GM21526 (cell line): Measurements from ENCODE around the gene FAM184A.
A peak's percentile ranks its signal among the peaks of the same experiment; 100 is the strongest.

Experiments
- ATAC-seq: cut with Tn5 transposase; IDR thresholded peaks from one replicate; pipeline ENCODE4 v1.9.1; 2021; ENCODE audit warnings: moderate library complexity; ENCODE audit not compliant: unreplicated experiment, low FRiP score

FAM184A gene

DNA sequence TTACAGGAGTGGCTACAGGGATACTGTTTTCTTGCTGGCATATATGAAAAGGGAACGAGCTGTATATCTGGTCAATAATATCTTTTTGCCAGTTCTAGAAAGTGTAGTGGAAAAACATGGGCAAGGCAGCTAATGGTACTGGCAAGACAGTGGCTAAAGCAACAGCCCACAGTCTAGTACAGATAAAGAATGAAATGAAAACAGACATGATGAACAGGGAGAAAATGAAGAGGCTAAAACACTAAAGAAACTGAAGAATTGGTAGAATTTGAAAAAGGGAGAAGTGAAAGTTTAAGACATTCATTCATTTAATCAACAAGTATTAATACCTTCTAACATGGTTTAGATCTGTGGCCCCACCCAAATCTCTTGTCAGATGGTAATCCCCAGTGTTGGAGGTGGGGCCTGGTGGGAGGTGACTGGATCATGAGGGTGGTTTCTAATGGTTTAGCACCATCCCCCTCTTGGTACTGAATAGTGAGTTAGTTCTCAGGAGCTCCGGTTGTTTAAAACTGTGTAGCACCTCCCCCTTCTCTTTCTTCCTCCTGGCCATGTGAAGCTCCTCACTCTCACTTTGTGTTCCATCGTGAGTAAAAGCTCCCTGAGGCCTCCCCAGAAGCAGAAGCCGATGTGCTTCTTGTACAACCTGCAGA lies 18.1 kb downstream of the FAM184A start:
- no peak for ATAC-seq

GRCh38 chr6:119055069-119055468 lies 23.4 kb downstream of the FAM184A start:
- ATAC-seq: no peak

DNA sequence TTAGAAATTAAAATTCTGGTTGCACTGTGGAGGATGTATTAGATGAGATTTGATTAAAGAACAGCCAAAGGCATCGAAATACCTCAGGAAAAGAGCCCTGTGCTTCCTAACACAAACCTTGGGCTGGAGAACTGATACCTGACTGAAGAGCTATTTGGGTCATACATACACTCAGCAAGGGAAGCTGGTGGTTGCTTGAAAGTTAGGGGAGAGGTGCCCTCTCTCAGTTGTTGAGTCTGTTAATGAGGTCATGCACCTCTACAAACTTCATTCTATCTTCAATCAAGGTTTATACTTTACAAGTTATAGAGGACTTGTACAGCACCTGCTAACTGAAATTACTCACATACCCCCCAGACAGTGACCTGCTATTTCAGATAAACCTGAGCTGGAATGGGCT lies 25.5 kb downstream of the FAM184A start:
- ATAC-seq: no peak

- no peak for ATAC-seq
These were observed 26.1 kb downstream of the FAM184A start for GRCh38 chr6:119052292-119052889.

DNA sequence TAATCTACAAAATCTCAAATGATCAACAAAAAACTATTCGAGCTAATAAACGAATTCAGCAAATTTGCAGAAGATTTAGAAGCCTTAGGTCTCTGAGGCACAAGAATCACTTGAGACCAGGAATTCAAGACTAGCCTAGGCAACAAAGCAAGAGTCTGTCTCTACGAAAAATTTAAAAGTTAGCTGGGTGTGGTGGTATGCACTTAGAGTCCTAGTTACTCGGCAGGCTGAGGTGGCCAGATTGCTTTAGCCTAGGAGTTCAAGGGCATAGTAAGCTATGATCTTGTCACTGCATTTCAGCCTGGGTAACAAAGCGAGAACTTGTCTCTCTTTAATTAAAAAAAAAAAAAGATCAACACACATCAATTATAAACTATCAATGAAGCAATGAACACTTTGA lies 34.2 kb downstream of the FAM184A start:
- ATAC-seq: no peak

- peak; percentile 71 for ATAC-seq
These were observed 34.7 kb downstream of the FAM184A start for GRCh38 chr6:119043783-119044182.

DNA sequence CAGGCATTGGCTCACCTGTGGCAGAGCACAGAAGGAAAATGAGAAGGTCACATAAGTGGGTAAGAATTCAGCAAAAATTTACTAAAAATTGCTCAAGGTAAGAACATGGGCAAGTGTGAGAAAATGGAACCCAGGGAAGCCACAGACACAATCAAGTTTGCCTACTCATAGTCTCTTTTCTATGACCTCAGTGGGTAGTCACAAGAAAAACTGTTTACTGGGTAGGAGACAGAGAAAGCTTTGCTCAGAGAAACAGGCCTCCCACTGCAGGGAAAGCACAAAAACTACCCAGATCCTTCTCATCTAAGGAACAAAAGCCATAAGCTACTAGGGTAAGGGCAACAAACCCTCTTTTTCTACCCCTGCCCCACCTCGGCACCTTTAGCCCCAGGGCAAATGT lies 35.2 kb downstream of the FAM184A start:
- no peak for ATAC-seq

DNA sequence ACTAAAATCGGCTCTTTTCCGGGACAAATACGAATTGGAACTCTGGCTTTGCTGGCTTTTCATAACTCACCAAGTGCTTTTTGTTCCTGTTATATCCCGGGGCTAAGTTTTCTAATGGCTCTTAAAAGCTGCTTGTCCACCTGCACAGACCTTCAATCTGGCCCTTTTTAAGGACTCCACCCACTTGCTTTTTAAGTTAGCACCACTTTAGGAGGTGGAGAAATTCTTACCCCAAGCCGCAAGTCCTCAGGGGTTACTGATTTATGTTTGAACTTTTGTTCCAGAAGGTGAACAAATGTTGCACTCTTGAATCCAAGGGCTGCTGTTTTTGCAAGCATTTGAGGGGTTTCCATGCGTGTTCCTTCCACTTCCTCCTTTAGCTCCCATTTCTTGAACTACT lies 37.8 kb downstream of the FAM184A start:
- no peak for ATAC-seq

DNA sequence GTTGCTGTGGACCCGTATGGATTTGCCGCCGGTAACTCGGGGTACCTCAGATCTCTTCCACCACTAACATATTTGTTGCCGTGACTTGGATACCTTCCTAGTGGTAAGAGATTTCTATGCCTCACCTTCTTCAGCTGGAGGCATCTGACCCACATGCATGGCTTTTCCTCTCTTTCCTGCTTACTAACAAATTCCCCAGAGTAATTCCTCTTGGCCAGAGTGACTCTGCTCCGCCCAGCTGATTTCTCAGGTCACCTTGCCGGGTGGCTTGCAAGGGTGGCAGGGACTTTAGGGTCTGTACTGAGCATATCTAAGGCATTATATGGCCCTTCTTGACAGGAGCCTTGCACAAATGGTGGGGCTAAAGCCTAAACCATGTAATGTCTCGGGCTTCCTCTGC lies 38.2 kb downstream of the FAM184A start:
- ATAC-seq: no peak

- ATAC-seq: no peak
These were observed 40.4 kb downstream of the FAM184A start for GRCh38 chr6:119037941-119038623.

DNA sequence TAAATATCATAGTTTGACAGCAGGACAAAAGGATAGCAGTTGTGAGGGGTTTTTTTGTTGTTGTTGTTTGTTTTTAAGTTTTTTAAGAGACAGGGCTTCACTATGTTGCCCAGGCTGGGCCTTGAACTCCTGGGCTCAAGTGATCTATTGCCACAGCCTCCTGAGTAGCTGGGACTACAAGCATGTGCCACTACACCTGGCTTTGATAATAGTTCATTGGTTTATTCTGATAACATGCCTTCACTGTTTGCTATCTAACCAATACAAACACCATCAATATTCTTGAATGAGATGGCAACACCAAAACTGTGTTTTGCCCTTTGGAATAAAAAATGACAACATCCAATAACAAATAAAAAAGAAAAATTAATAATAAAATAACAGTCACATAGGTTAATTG lies 41.2 kb downstream of the FAM184A start:
- ATAC-seq: no peak

DNA sequence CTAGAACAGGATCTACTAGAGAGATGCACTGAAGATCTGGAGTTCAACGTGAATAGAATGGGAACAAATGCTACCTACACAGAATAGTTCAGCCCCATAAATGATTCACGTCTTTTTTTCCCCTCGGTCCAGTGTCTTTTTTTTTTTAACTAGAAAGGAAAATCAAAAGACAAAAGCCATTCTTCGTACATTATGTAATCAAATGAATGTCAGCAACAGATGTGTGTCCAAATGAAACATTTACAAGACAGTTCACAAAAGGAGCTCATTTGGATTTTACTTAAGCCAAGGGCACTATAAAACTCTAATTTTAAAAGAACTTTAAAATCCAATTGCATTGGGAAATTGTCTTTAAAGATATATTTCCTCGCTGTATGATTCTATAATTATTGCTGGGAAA lies 42.4 kb downstream of the FAM184A start:
- no peak for ATAC-seq

- no peak for ATAC-seq
These were observed 43.0 kb downstream of the FAM184A start for GRCh38 chr6:119035459-119035858.

DNA sequence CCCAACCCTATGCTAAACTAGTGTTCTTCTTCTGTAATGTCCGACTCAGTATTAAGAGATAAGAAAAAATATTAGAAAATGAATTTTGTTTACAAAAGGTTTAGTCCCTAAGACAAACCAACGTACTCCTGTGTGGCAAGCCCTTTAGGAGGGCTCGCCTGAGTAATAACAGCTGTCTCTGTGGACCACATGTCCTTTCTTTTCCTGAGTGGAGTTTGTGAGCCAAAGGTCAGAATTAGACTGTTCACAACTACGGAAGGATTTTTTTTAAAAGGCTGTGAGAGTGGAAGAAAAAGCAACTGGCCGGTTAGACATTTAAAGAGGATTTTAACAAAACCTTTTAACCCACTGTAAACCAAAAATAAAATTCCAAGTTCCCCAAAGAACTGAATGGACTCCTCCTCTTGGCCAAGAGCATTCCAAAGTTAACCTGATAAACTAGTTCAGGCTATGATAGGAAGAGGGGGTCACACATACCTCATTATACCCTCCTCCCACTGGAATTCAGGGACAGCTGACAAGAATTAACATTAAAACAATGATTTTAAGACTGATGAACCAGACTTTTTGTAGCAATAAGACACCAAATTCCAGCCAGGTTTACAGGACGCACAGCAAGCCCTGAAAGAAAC lies 43.5 kb downstream of the FAM184A start:
- ATAC-seq: no peak

DNA sequence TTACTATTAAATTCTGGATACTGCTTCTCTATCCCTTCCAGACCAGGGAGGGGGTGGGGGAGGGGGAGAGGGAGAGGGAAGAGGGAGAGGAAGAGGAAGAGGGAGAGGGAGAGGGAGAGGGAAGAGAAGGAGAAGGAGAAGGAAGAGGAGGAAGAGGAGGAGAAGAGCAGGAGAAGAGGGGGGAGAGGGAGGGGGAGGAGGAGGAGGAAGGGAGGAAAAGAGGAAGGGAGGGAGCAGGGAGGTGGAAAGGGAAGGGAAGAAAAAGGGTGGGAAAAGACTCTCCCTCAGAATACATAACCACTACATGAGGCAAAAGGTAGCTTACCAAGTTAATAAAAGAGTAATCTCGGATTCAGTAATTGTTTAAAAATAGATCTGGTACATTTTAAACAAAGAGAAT lies 46.0 kb downstream of the FAM184A start:
- ATAC-seq: no peak

- ATAC-seq: no peak
These were observed 47.7 kb downstream of the FAM184A start for GRCh38 chr6:119030759-119031158.

GRCh38 chr6:119028091-119028490 lies 50.4 kb downstream of the FAM184A start:
- no peak for ATAC-seq

DNA sequence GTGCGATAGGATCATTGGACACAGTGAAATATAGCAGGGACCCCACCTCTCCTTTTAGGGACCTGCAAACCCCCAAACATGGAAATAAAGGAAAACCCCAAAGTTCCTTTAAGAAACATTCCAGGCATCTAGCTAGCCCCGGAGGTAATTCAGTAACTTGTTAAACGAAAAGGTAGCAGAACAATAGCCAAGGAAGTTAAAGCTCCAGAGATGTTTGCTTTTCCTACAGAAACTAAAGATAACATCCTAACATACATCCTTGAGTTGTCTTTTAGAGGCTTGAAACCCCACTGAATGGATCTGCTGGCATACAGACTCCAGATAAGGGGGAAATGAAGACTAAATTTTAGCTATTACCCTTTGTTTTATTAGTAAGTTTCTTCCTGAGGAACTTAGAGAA lies 51.0 kb downstream of the FAM184A start:
- no peak for ATAC-seq

DNA sequence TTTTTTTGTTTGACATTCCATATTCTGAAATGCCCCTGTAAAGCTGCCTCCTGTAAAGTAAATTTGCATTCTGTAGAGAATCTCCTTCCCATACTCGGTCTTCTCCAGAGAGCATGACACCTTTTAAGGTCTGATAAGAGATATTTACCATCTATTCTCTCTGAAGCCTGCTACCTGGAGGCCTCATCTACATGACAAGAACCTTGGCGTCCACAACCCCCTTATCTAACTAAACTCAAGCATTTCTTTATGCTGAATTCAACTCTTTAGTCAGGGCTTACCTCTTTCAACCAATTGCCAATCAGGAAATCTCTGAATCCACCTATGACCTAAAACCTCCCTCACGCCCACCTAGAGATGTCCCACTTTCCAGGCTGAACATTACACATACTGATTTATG lies 51.6 kb downstream of the FAM184A start:
- no peak for ATAC-seq

- no peak for ATAC-seq
These were observed 52.7 kb downstream of the FAM184A start for GRCh38 chr6:119025793-119026192.

- ATAC-seq: no peak
These were observed 54.4 kb downstream of the FAM184A start for GRCh38 chr6:119024111-119024510.

- ATAC-seq: no peak
These were observed 55.7 kb downstream of the FAM184A start for GRCh38 chr6:119022796-119023195.
